HG03520 (cell line): Measurements from ENCODE around the gene GZMB.
"Not testable (repeated sequence)": the region's sequence is repeated elsewhere in the genome, so short reads cannot be mapped to it uniquely, and the experiment has no call there.

Source experiments
- ATAC-seq: cut with Tn5 transposase; IDR thresholded peaks from one replicate; pipeline ENCODE4 v1.9.1; 2021; ENCODE audit warnings: mild to moderate bottlenecking, moderate library complexity; ENCODE audit not compliant: unreplicated experiment

Gene GZMB

GRCh38 chr14:24631749-24632335, 2.1 kb downstream of the GZMB start:
- ATAC-seq, result no peak

- no peak for ATAC-seq
Observed at GRCh38 chr14:24630872-24631477, 3.0 kb downstream of the GZMB start.

GRCh38 chr14:24630087-24630871, 3.7 kb downstream of the GZMB start:
- no peak for ATAC-seq

- no peak for ATAC-seq
Observed at GRCh38 chr14:24629521-24629920, 4.5 kb downstream of the GZMB start.

DNA sequence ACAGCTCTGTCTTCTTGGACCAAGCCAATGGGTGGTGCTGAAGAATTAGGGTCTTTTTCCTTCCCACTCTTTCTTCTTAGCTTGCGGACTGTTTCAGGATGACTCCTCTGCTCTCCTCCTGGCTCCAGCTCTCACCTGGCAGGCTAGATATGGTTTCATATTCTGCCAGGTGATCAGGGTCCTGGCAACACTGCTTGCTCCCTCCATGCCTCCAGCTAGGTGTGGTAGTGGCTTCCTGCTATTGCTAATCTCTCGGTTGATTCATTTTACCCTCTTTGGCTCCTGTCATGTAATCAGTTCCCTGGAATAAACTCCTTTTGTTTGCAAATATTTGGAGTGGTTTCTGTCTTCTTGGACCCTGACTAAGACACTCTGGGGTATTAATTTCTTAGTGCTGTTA, 20.2 kb downstream of the GZMB start:
- no peak for ATAC-seq

GRCh38 chr14:24613241-24613640, 20.7 kb downstream of the GZMB start:
- ATAC-seq, result no peak

- no peak for ATAC-seq
Observed at GRCh38 chr14:24612196-24612595, 21.8 kb downstream of the GZMB start.

GRCh38 chr14:24609655-24610344, 24.2 kb downstream of the GZMB start, which contains the start of gene GZMH:
TSS of gene GZMH (minus strand) at chr14:24609685. CDS start at chr14:24609613, 72 bp downstream.
- ATAC-seq, result no peak

DNA sequence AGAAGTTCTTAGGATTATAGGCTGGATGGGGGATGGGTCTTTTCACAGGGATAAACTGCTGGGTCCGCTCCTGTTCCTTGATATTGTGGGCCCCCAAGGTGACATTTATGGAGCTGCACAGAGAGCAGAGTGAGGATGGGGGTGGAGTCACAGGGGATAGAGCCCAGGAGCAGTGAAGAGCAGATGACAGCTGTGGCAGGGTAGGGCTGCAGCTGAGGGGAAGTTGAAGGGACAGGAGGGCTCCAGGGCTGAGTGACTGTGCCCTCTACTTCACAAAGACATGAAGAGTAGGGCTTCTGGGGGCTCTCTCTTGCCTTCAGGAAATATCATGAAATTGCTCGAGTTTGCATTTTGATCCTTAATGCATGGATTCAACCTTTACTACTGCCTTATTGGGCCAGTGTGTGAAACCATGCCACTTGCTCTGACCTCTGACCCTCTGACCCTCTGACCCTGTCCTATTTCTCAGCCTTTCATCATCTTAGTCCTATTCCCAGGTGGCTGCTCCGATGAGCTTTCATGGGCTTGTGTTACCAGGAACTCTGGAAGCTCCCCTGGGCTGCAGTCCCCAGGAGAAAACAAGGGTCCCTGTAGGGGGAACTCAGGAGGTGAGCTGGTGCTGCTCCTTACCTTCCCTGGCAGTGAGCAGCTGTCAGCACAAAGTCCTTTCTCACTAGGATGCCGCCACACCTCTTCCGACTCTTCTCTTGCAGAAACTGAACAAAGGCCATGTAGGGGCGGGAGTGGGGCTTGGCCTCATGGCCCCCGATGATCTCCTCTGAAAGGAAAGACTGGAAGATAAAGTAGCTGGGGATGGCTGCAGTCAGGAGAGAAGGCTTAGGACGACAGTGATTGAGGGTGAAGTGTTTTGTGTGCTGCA, 26.1 kb downstream of the GZMB start:
- ATAC-seq, result no peak

- no peak for ATAC-seq
Observed at GRCh38 chr14:24607081-24607480, 26.9 kb downstream of the GZMB start.

- ATAC-seq, result no peak
Observed at GRCh38 chr14:24606297-24606696, 27.7 kb downstream of the GZMB start.

DNA sequence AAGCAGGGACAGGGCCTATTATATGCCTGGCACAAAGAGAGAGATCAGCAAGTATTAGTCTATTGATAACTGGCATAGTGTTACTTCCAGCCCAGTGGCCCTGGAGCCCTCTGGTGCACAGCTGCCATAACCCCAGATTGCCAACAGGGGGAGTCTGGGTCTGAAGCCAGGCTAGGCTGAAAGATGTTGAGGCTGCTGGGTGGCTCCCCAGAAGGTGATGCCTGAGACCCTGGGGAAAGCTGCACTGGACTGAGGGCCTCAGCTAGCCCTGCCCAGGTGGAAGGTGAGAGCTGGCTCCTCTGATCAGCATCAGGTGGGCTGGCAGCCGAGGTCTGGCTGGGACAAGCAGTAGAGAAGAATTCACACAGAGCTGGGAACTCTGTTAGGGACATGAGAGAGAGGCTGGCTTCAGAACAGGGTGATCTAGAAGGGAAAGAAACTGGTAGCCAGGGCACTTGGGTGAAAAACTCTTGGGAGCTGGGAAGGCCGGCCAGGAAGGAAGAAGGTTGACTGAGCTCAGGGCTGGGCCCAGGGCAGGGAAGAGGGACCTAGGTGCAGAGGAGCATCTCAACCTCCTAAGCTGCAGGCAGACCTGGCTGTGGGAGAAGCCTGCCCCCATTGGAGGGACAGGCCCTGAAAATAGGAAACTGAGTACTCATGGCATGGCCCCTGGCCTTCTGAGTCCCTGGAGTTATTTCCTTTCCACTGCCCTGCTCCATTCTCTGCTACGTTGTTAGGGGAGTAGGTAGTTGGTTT, 28.4 kb downstream of the GZMB start:
- peak; percentile 91 for ATAC-seq

DNA sequence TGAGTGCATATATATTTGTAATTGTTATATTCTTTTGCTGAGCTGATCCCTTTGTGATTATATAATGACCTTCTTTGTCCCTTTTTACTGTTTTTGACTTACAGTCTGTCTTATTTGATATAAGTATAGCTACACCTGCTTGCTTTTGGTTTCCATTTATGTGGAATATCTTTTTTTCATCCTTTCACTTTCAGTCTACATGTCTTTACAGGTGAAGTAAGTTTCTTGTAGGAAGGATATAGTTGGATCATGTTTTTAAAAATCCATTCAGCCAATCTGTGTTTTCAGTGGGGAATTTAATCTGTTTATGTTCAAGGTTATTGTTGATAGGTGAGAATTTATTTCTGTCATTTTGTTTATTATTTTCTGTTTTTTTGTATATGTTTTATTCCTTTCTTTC, 36.6 kb downstream of the GZMB start:
- ATAC-seq, result no peak

GRCh38 chr14:24595073-24595808, 38.7 kb downstream of the GZMB start:
- ATAC-seq, result no peak

DNA sequence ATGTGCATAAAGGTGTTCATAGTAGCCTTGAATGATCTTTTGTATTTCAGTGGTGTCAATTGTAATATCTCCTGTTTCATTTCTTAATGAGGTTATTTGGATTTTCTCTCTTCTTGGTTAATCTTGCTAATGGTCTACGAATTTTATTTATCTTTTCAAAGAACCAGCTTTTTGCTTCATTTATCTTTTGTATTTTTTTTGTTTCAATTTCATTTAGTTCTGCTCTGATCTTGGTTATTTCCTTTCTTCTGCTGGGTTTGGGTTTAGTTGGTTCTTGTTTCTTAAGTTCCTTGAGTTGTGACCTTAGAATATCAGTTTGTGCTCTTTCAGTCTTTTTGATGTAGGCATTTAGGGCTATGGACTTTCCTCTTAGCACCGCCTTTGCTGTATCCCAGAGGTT, 43.0 kb downstream of the GZMB start:
- ATAC-seq, result not testable (repeated sequence)

DNA sequence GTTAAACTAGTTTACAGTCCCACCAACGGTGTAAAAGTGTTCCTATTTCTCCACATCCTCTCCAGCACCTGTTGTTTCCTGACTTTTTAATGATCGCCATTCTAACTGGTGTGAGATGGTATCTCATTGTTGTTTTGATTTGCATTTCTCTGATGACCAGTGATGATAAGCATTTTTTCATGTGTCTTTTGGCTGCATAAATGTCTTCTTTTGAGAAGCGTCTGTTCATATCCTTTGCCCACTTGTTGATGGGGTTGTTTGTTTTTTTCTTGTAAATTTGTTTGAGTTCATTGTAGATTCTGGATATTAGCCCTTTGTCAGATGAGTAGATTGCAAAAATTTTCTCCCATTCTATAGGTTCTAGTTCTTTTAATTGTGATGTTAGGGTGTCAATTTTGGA, 49.6 kb downstream of the GZMB start:
- ATAC-seq, result not testable (repeated sequence)
